Neural progenitor cell (in vitro differentiated cells): ENCODE results near the gene LMAN2L.

Source experiments
- EZH2 ChIP-seq: fragments of 200-600 bp; sonication (generic); IDR thresholded peaks from 2 replicates; pipeline ENCODE4 v1.6.1; 2017; ENCODE audit warnings: antibody characterized with exemption, mild to moderate bottlenecking, moderate library complexity
- TF ChIP-seq, protein P1 (sequence below): fragments of 200-600 bp; sonication (generic); IDR thresholded peaks from 2 replicates; pipeline ENCODE4 v1.5.1; 2017; ENCODE audit warnings: antibody characterized with exemption, mild to moderate bottlenecking

DNA sequence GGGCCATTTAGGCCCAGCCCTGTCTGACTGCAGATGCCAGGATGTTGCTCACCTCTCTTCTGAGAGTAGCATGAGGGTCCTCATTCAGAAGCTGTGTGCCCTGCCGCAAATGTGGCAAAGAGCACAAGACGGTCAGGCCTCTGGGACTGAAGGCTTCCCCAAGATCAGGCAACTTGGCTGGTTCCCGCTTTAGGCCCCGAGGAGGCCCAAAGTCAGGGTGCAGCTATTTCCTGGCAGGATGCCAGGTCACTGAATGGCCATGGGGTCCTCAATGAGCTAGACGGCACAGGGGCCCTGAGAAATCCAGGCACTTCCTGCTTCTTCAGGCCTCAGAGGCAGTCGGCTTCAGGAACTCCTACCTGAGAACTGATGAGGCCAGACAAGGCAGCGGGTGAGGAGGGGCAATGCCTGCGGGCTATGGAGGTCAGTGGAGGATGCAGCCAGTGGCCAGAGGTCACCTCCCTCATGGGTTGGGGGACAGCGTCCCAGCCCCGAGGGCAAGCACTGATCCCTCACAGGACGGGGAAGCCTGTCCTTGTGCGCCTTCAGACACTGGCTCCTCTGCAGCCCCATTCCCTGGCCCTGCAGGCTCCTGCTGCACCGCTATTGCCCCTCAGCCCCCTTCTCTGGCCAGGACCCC lies 44.9 kb downstream of the LMAN2L start:
- TF ChIP-seq, protein P1, sequence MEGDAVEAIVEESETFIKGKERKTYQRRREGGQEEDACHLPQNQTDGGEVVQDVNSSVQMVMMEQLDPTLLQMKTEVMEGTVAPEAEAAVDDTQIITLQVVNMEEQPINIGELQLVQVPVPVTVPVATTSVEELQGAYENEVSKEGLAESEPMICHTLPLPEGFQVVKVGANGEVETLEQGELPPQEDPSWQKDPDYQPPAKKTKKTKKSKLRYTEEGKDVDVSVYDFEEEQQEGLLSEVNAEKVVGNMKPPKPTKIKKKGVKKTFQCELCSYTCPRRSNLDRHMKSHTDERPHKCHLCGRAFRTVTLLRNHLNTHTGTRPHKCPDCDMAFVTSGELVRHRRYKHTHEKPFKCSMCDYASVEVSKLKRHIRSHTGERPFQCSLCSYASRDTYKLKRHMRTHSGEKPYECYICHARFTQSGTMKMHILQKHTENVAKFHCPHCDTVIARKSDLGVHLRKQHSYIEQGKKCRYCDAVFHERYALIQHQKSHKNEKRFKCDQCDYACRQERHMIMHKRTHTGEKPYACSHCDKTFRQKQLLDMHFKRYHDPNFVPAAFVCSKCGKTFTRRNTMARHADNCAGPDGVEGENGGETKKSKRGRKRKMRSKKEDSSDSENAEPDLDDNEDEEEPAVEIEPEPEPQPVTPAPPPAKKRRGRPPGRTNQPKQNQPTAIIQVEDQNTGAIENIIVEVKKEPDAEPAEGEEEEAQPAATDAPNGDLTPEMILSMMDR, result no peak
- no peak for TF ChIP-seq EZH2
